HL-60/S4 treated with phorbol 12-myristate 13-acetate at 8.2 ng/mL for 4 days and 3 days (cell line): ENCODE measurements around the gene ATP6V0B.

Experiments
- in situ Hi-C: fragments of 300-500 bp; cut with MboI; formaldehyde crosslinking; loops from 2 replicates; pipeline ENCODE4 v1.15.0; 2022; ENCODE audit warnings: low sequenced_read_pairs

The ATP6V0B gene

GRCh38 chr1:43974443-43975248 lies at the start of gene ATP6V0B:
ATP6V0B (plus strand) TSS chr1:43974960; CDS start chr1:43975041, 81 bp downstream.
- in situ Hi-C loops = no loop called here

GRCh38 chr1:43925846-43926245 lies 48.9 kb upstream of the ATP6V0B start:
- in situ Hi-C loops = no loop called here

- in situ Hi-C loops = loop anchor here (10.0 kb wide), 1 partner anchor 156 kb away; no protein-coding TSS in a partner anchor
These were observed 44.4 kb upstream of the ATP6V0B start for GRCh38 chr1:43930168-43930948.

GRCh38 chr1:43930949-43931275 lies 43.8 kb upstream of the ATP6V0B start:
- in situ Hi-C loops = loop anchor here (10.0 kb wide), 1 partner anchor 156 kb away; no protein-coding TSS in a partner anchor

GRCh38 chr1:43931711-43932660 lies 42.8 kb upstream of the ATP6V0B start:
- in situ Hi-C loops = loop anchor here (10.0 kb wide), 1 partner anchor 157 kb away; no protein-coding TSS in a partner anchor

- in situ Hi-C loops = loop anchor here (10.0 kb wide), 1 partner anchor 158 kb away; no protein-coding TSS in a partner anchor
These were observed 41.9 kb upstream of the ATP6V0B start for GRCh38 chr1:43932786-43933385.

GRCh38 chr1:43933386-43934100 lies 41.2 kb upstream of the ATP6V0B start, which contains the start of gene ARTN:
ARTN (plus strand) TSS chr1:43933801; CDS start chr1:43935657, 1,856 bp downstream.
- in situ Hi-C loops = loop anchor here (10.0 kb wide), 1 partner anchor 159 kb away; no protein-coding TSS in a partner anchor

GRCh38 chr1:43934101-43934985 lies 40.4 kb upstream of the ATP6V0B start:
- in situ Hi-C loops = loop anchor here (10.0 kb wide), 1 partner anchor 160 kb away; no protein-coding TSS in a partner anchor

- in situ Hi-C loops = loop anchor here (10.0 kb wide), 1 partner anchor 160 kb away; no protein-coding TSS in a partner anchor
These were observed 39.8 kb upstream of the ATP6V0B start for GRCh38 chr1:43934986-43935324.

GRCh38 chr1:43935711-43936427 lies 38.9 kb upstream of the ATP6V0B start:
- in situ Hi-C loops = loop anchor here (10.0 kb wide), 1 partner anchor 161 kb away; no protein-coding TSS in a partner anchor

GRCh38 chr1:43936431-43937151 lies 38.2 kb upstream of the ATP6V0B start:
- in situ Hi-C loops = loop anchor here (10.0 kb wide), 1 partner anchor 162 kb away; no protein-coding TSS in a partner anchor

GRCh38 chr1:43937179-43937865 lies 37.4 kb upstream of the ATP6V0B start:
- in situ Hi-C loops = loop anchor here (10.0 kb wide), 1 partner anchor 163 kb away; no protein-coding TSS in a partner anchor

GRCh38 chr1:43938383-43938782 lies 36.4 kb upstream of the ATP6V0B start:
- in situ Hi-C loops = loop anchor here (10.0 kb wide), 1 partner anchor 164 kb away; no protein-coding TSS in a partner anchor

GRCh38 chr1:43938892-43939587 lies 35.7 kb upstream of the ATP6V0B start:
- in situ Hi-C loops = loop anchor here (10.0 kb wide), 1 partner anchor 164 kb away; no protein-coding TSS in a partner anchor

GRCh38 chr1:43942411-43942810 lies 32.3 kb upstream of the ATP6V0B start:
- in situ Hi-C loops = no loop called here

- in situ Hi-C loops = no loop called here
These were observed 29.9 kb upstream of the ATP6V0B start for GRCh38 chr1:43944860-43945259.
